Activated CD4-positive, CD25-positive, alpha-beta regulatory T cell treated with anti-CD3 and anti-CD28 coated beads, Interleukin-2, amount 50 U/mL, for 24 hours (primary cell): ENCODE data around the gene DLGAP1.

ENCODE experiments used
- ATAC-seq, 2 donors: fragments of 150-1000 bp; cut with Tn5 transposase; one replicate each; pipeline ENCODE4 v1.10.0; 2021; ENCODE audit warnings: mild to moderate bottlenecking in 1 of 2, moderate library complexity in 1 of 2

DLGAP1 gene

GRCh38 chr18:3552305-3552704 lies 902.8 kb downstream of the DLGAP1 start:
- no peak for ATAC-seq

DNA sequence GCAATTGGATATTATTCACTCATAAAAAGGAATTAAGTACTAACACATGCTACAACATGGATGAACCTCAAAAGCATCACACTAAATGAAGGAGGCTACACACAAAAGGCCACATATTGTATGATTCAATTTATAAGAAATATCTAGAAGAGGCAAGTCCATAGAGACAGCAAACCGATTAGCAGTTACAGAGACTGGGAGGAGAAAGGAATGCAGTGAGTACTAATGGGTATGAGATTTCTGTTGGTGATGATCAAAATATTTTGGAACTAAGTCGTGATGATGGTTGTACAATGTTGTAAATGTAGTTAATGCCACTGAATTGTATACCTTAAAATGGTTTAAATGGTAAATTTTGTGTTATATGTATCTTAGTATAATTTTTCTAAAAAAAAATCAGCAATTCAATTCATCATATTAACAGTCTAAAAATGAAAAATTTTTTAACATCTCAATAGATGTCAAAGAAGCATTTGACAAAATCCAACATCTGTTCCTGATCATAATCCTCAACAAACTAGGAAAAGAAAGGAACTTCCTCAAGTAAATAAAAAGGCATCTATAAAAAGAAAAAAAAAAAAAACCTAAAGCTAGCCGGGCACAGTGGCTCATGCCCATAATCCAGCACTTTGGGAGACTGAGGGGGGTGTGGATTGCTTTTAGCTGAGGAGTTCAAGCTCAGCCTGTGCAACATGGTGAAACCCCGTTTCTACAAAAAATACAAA lies 907.1 kb downstream of the DLGAP1 start:
- no peak for ATAC-seq

DNA sequence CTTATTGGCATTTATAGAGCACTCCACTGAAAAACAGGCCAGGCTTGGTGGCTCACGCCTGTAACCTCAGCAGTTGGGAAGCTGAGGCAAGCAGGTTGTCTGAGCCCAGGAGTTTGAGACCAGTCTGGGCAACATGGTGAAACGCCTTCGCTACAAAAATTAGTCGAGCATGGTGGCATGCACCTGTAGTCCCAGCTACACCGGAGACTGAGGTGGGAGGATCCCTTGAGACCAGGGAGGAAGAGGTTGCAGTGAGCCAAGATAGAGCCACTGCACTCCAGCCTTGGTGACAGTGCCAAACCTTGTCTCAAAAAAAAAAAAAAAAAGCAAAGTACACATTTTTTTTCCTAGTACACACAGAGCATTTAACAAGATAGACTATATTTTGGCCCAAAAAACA lies 909.0 kb downstream of the DLGAP1 start:
- no peak for ATAC-seq

GRCh38 chr18:3544537-3544936 lies 910.6 kb downstream of the DLGAP1 start:
- ATAC-seq: no peak

GRCh38 chr18:3541549-3542386 lies 913.3 kb downstream of the DLGAP1 start:
- peak; percentile 93 to 98 for ATAC-seq

DNA sequence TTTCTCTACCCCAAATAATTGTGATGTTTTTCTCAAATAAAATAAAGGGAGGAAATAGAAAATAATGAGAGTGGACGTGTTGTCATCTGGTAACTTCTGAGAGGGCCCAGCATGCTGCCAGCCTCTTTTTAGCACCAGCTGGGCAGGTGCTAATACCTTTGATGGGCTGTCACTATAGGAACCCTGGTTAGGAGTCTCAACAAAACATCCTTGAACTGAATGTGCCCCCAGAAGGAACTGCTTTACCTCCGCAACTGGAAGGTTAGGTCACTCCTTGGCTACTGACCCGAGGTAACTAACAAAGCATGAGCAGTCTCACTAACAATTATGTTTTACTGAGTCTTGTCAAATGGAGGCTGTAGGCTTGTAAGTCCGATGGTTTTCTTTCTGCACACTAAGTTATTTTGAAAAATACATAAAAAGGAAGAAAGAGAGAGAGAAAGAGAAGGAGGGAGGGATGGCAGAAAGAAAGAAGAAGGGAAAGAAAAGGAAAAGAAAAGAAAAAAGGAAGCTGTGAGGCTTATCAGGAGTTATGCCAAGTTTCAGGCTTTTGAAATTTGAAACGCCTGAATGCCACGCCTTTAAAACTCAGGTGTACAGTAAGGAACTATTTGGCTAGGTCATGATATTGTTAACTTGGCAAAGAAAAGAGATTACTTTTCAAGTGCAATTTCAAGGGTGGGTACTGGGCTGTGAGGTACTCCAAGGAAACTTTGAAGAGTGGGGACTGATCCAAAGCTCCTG lies 914.1 kb downstream of the DLGAP1 start:
- ATAC-seq: no peak

DNA sequence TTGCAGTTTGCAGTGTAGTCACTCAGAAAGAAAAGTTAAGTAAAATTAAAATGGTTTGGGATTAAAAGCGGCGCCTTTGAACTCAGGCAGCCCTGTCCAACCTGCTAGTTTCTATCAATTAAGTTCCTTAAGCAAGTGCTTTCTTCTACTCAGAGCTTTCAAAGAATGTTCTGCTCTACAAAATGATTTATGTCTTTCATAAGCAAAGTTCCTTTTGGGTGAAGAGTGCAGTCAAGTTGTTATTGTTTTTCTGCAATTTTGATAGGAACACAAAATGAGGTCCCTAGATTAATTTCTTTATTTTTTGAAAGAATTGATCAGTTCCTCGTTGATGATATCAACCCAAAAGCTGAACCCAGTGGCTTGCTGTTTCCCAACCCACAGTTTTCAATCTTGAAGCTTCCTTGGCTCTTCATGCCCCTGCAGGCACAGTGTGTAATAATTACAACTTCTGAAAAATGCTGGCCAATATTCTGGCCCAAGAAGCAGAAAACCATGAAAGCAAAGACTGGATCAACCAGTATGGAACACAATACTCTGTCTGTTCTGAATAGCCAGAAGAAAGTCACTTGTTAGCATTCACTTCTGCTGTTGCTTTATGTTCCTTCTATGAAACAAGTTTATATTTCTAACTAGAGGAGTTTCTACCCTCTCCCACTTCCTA lies 916.0 kb downstream of the DLGAP1 start:
- no peak for ATAC-seq

DNA sequence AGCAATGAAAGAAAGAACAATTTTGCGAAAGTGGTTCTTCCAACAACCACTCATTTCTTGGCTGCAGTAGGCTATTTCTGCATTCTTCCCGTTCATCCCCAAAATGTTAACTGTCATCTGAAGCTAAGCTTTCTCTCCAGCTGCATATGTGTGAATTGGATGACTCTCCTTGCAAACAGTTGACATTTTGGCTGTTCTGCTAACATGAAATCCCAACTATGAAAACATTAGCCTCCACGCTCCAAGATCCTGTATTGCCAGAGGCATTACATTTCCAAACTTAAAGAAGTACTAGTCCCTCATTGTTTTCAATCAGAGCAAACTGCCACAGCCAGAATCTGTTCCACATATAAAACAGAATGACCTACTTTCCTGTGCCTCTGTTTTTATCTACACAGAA lies 916.7 kb downstream of the DLGAP1 start:
- no peak for ATAC-seq

DNA sequence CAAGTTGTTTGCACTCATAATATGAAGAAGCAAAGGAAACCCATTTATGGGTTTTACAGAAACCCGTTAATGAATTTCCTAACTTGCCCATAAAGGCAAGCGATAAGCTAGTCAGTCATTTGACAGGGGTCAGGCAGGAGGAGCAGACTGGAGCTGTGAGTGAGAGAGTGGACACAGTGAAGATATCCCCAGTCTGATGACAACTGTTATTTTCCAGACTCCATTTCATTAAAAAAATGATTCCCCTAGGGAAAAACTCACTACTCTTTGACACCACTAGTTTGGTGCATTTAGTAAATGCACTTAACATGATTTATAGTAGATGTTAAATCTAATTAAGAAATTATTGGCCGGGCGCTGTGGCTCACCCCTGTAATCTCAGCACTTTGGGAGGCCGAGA lies 924.3 kb downstream of the DLGAP1 start:
- ATAC-seq: no peak

GRCh38 chr18:3529601-3530000 lies 925.5 kb downstream of the DLGAP1 start:
- ATAC-seq: no peak

- ATAC-seq: no peak
These were observed 926.0 kb downstream of the DLGAP1 start for GRCh38 chr18:3529077-3529476.

GRCh38 chr18:3528231-3528630 lies 926.9 kb downstream of the DLGAP1 start:
- ATAC-seq: no peak

- ATAC-seq: peak in 1 of 2 donors; percentile 46
These were observed 928.4 kb downstream of the DLGAP1 start for GRCh38 chr18:3526421-3527354.

DNA sequence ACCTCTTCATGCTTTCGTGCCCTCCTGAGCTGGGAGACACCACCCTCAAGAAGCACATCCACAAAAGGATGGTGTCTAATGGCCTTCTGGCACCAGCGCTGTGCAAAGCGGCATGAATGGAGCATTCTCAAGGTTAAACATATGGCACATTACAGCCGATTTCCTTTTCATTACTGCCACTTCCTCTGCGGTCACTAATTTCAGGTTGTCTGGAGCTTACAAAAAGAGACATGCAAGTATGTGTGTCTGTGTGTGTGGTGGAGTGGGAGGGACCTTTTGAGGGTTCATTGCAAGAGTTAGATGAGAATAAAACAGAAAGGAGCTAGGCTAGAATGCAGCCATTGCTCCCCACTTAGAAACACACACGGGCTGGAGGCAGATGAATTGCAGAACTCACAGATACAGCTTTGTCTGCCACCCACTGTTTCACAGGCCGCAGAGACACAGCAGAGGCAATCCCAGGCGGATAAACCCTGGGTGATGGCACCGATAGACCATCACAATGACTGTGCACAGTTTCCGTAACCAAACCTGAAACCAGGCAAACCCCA lies 929.2 kb downstream of the DLGAP1 start:
- peak; percentile 67 to 68 for ATAC-seq

DNA sequence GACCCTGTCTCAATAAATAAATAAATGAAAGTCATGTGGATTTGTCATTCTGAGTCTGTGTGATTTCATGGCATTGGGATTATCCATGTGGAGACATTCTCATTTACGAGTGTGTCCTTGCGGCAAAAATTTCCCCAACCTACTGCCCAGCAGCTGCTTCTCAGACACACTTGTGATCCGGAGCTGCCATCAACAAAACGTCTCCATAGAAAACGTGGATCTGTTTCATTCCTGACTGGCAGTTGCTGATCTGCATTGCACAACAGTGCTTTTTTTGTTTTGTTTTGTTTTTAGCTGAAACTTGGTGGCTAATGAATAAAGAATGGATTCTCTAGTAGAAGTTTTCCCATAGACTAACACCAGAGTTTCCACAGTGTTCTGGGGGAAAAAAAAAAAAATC lies 930.4 kb downstream of the DLGAP1 start:
- ATAC-seq: no peak

GRCh38 chr18:3520230-3521085 lies 934.6 kb downstream of the DLGAP1 start:
- ATAC-seq: no peak

GRCh38 chr18:3514312-3515216 lies 940.5 kb downstream of the DLGAP1 start:
- ATAC-seq: peak in 1 of 2 donors; percentile 24

- ATAC-seq: no peak
These were observed 941.6 kb downstream of the DLGAP1 start for GRCh38 chr18:3513481-3513880.

- ATAC-seq: peak; percentile 81 to 91
These were observed 943.1 kb downstream of the DLGAP1 start for GRCh38 chr18:3511980-3512379.
